ENCODE measurements around the gene CNST.

The CNST gene

DNA sequence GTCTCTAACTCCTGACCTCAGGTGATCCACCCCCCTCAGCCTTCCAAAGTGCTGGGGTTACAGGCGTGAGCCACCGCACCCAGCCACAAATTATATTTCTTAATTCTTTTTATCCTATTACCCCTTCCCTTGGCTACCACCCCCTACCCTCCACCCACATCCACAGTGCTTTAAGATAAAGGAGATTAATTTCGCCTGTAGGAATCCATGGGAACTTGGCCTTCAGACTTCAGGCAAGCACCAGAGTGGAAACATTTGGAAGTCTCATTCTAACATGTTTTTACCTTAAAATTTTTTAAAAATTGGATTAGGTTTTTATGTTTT is 10.4 kb downstream of the CNST start:
- H3K9me3 ChIP-seq (replicated peaks in 1 of 11), result peaks cover 0 to 33% (median 22%) of the 10 kb centered on the region in 11 experiments; a peak in 13 of 22 replicates
- H3K36me3 ChIP-seq, result peaks cover 0 to 38% (median 17%) of the 10 kb centered on the region in 11 experiments; a peak in 17 of 22 replicates
- no peak overlapping the region for H3K4me3 ChIP-seq
- TF ChIP-seq Cebpa-rat (IDR thresholded peaks at IDR 0.05), result no peak
- no peak overlapping the region for H3K27ac ChIP-seq
- H4K20me1 ChIP-seq, result peaks cover 0 to 7% (median 0%) of the 10 kb centered on the region in 11 experiments; a peak in 2 of 22 replicates
- peak overlapping the region; percentile 37 to 69 (median 60); a peak in 21 of 22 replicates for H3K4me2 ChIP-seq
- H3K27me3 ChIP-seq, result no peaks in the 10 kb centered on the region
- peaks cover 63 to 82% (median 75%) of the 10 kb centered on the region in 10 experiments for H3K4me1 ChIP-seq
- H3K9ac ChIP-seq, result no peak overlapping the region; a peak in 1 of 22 replicates

DNA sequence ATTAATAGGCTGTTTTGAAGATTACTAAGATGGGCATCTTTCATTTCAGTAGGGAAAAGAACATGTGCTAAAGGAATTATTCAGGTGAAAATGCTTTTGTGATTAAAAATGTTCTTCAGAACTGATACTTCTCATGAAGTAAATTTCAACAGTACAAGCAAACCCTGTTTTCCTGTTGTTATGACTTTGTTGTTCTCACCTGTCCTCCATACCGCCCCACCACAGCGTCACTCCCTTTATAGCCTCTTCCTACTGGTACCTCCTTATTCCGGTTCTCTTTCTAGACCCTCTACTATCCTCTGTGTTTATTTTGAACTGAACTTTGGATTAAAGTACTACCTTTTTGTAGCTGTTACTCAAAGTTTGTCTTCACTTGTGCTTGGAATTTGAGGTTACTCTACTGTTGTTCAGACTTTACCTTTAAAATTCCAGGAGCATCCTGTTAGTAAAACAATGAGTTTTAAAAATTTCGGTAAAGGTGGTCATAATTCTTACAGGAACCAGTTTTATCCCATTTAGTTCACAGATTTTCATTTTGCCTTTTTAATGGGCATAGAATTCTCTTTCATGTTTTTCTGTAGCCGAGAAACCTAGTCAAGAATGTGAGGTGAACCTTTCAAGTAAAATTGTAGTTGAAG is 10.9 kb downstream of the CNST start:
- TF ChIP-seq Cebpa-rat (IDR thresholded peaks at IDR 0.05), result no peak
- peaks cover 2 to 42% (median 19%) of the 10 kb centered on the region in 11 experiments; a peak in 21 of 22 replicates for H3K36me3 ChIP-seq
- H3K27me3 ChIP-seq, result no peaks in the 10 kb centered on the region
- H3K9me3 ChIP-seq (replicated peaks in 1 of 11), result peaks cover 0 to 33% (median 22%) of the 10 kb centered on the region in 11 experiments; a peak in 13 of 22 replicates
- peaks cover 0 to 7% (median 0%) of the 10 kb centered on the region in 11 experiments; a peak in 4 of 22 replicates for H4K20me1 ChIP-seq
- H3K4me3 ChIP-seq, result no peak overlapping the region
- H3K4me2 ChIP-seq, result peak overlapping the region; percentile 37 to 69 (median 60)
- H3K4me1 ChIP-seq, result peaks cover 59 to 76% (median 70%) of the 10 kb centered on the region in 10 experiments
- H3K27ac ChIP-seq, result peak overlapping the region in 10 of 11 experiments; percentile 3 to 41 (median 17); a peak in 9 of 22 replicates
- H3K9ac ChIP-seq, result peak overlapping the region in 7 of 11 experiments; percentile 8 to 43 (median 26); a peak in 12 of 22 replicates

GRCh38 chr1:246577720-246578106 is 11.5 kb downstream of the CNST start:
- peaks cover 54 to 71% (median 65%) of the 10 kb centered on the region in 10 experiments for H3K4me1 ChIP-seq
- H3K27ac ChIP-seq, result peak overlapping the region in 10 of 11 experiments; percentile 3 to 41 (median 17); a peak in 10 of 22 replicates
- TF ChIP-seq Cebpa-rat (IDR thresholded peaks at IDR 0.05), result no peak
- H4K20me1 ChIP-seq, result peaks cover 0 to 13% (median 0%) of the 10 kb centered on the region in 11 experiments; a peak in 5 of 22 replicates
- no peaks in the 10 kb centered on the region for H3K27me3 ChIP-seq
- H3K36me3 ChIP-seq, result peaks cover 7 to 47% (median 24%) of the 10 kb centered on the region in 11 experiments; a peak in 21 of 22 replicates
- H3K4me2 ChIP-seq, result peak overlapping the region; percentile 37 to 69 (median 60); a peak in 21 of 22 replicates
- H3K9ac ChIP-seq, result peak overlapping the region in 7 of 11 experiments; percentile 8 to 43 (median 26); a peak in 12 of 22 replicates
- no peak overlapping the region for H3K4me3 ChIP-seq
- H3K9me3 ChIP-seq (replicated peaks in 1 of 11), result peaks cover 0 to 33% (median 22%) of the 10 kb centered on the region in 11 experiments; a peak in 13 of 22 replicates

- Histone ChIP-seq H3K9ac (peak overlapping the region in 2 of 11 experiments; percentile 12 to 20; a peak in 2 of 22 replicates), H3K36me3 (peaks cover 23 to 59% (median 39%) of the 10 kb centered on the region in 11 experiments), H3K4me1 (peaks cover 37 to 52% (median 46%) of the 10 kb centered on the region in 10 experiments), H4K20me1 (peaks cover 0 to 26% (median 5%) of the 10 kb centered on the region in 11 experiments; a peak in 6 of 22 replicates), H3K4me3 (no peak overlapping the region), H3K27me3 (no peaks in the 10 kb centered on the region), H3K27ac (peak overlapping the region in 6 of 11 experiments; percentile 3 to 46 (median 24); a peak in 6 of 22 replicates), H3K4me2 (peak overlapping the region; percentile 19 to 73 (median 58); a peak in 21 of 22 replicates), H3K9me3 (replicated peaks in 1 of 11) (peaks cover 0 to 25% (median 16%) of the 10 kb centered on the region in 11 experiments; a peak in 13 of 22 replicates)
- no peak for TF ChIP-seq Cebpa-rat (IDR thresholded peaks at IDR 0.05)
Measured at GRCh38 chr1:246579818-246580217, 13.6 kb downstream of the CNST start.

DNA sequence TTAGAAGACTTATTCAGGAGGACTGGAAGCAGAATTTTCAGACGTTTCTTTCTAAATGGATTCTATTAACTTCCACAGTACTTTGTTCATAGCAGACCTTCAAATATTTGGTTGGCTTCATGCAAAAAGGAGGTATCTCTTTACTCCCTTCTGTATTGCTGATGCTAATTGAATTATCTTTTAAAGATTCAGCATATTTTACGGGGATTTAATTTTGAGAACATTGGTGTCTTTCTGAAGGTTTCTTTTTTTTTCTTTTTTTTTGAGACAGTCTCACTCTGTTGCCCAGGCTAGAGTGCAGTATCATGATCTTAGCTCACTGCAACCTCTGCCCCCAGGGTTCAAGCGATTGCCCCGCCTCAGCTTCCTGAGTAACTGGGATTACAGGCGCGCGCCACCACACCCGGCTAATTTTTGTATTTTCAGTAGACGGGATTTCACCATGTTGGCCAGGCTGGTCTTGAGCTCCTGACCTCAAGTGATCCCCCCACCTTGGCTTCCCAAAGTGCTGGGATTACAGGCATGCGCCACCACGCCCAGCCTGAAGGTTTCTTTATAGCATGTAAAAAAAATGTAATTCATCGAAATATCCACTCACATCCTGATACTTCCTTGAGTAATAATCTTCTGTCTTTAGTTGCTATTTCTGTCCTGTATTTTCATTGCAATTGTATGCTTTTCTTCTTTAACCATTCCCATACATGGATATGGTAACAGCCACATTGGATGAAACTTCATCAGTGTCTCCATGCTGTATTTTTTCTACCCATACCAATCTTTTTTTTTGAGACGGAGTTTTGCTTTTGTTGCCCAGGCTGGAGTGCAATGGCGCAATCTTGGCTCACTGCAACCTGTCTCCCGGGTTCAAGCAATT is 14.5 kb downstream of the CNST start:
- Histone ChIP-seq H3K4me3 (no peak overlapping the region), H3K27ac (no peak overlapping the region), H4K20me1 (peaks cover 0 to 35% (median 5%) of the 10 kb centered on the region in 11 experiments; a peak in 6 of 22 replicates), H3K9me3 (replicated peaks in 1 of 11) (peaks cover 0 to 15% (median 8%) of the 10 kb centered on the region in 11 experiments; a peak in 13 of 22 replicates), H3K4me1 (peaks cover 37 to 52% (median 46%) of the 10 kb centered on the region in 10 experiments), H3K4me2 (peak overlapping the region in 8 of 11 experiments; percentile 18 to 69 (median 55); a peak in 14 of 22 replicates), H3K36me3 (peaks cover 30 to 59% (median 44%) of the 10 kb centered on the region in 11 experiments), H3K9ac (no peak overlapping the region), H3K27me3 (no peaks in the 10 kb centered on the region)
- TF ChIP-seq Cebpa-rat (IDR thresholded peaks at IDR 0.05), result no peak

- Histone ChIP-seq H3K27me3 (no peaks in the 10 kb centered on the region), H3K4me2 (no peak overlapping the region), H3K4me1 (peaks cover 27 to 47% (median 36%) of the 10 kb centered on the region in 10 experiments), H3K9me3 (replicated peaks in 1 of 11) (peaks cover 0 to 7% (median 4%) of the 10 kb centered on the region in 11 experiments; a peak in 3 of 22 replicates), H4K20me1 (peaks cover 0 to 42% (median 5%) of the 10 kb centered on the region in 11 experiments; a peak in 7 of 22 replicates), H3K27ac (no peak overlapping the region), H3K36me3 (peaks cover 30 to 52% (median 43%) of the 10 kb centered on the region in 11 experiments), H3K4me3 (no peak overlapping the region), H3K9ac (no peak overlapping the region)
- TF ChIP-seq Cebpa-rat (IDR thresholded peaks at IDR 0.05), result no peak
Measured at GRCh38 chr1:246582301-246583055, 16.2 kb downstream of the CNST start.

GRCh38 chr1:246583056-246583440 is 16.8 kb downstream of the CNST start:
- H3K4me3 ChIP-seq, result no peak overlapping the region
- no peak overlapping the region for H3K4me2 ChIP-seq
- no peaks in the 10 kb centered on the region for H3K27me3 ChIP-seq
- no peak overlapping the region for H3K27ac ChIP-seq
- peaks cover 30 to 52% (median 43%) of the 10 kb centered on the region in 11 experiments for H3K36me3 ChIP-seq
- no peak for TF ChIP-seq Cebpa-rat (IDR thresholded peaks at IDR 0.05)
- H3K9me3 ChIP-seq (replicated peaks in 1 of 11), result peaks cover 0 to 7% (median 4%) of the 10 kb centered on the region in 11 experiments; a peak in 3 of 22 replicates
- H4K20me1 ChIP-seq, result peaks cover 0 to 42% (median 5%) of the 10 kb centered on the region in 11 experiments; a peak in 7 of 22 replicates
- peaks cover 21 to 46% (median 32%) of the 10 kb centered on the region in 10 experiments for H3K4me1 ChIP-seq
- no peak overlapping the region for H3K9ac ChIP-seq
